HepG2 (cell line): ENCODE data around the gene RPTOR. TPM values are rescaled to one million over a fixed set of nuclear protein-coding genes. Genes with fewer than 3 reads are reported as not detected.
A peak's percentile ranks its signal among the peaks of the same experiment; 100 is the strongest.

Experiments
- ARID2 ChIP-seq: sonication (generic); formaldehyde crosslinking; IDR thresholded peaks from 2 replicates; pipeline ENCODE4 v1.8.1; 2022; ENCODE audit warnings: mild to moderate bottlenecking, missing genetic modification reagents, borderline replicate concordance
- CBFB ChIP-seq: sonication (generic); formaldehyde crosslinking; IDR thresholded peaks from 2 replicates; pipeline ENCODE4 v1.4.0; 2020; ENCODE audit warnings: missing genetic modification reagents
- GATAD2A ChIP-seq: IDR thresholded peaks from 2 replicates; pipeline ENCODE4 v1.6.1; 2016
- HNF4A ChIP-seq: sonication (generic); formaldehyde crosslinking; IDR thresholded peaks from 2 replicates; pipeline ENCODE4 v1.4.0; 2020; ENCODE audit warnings: missing genetic modification reagents
- NFYC ChIP-seq: IDR thresholded peaks from 2 replicates; pipeline ENCODE4 v1.6.1; 2016; ENCODE audit warnings: missing genetic modification reagents, missing compliant biosample characterization
- SKI ChIP-seq: fragments of 450-650 bp; IDR thresholded peaks from one replicate; pipeline ENCODE4 v1.6.1; 2018; ENCODE audit warnings: mild to moderate bottlenecking; ENCODE audit not compliant: partially characterized antibody
- ZBTB40 ChIP-seq, 2 experiments: fragments of 450-650 bp in 1 of 2; sonication (generic) in 1 of 2; formaldehyde crosslinking in 1 of 2; IDR thresholded peaks; 2 replicates each; pipeline versions ENCODE4 v1.6.1 to v1.8.0; 2016 to 2022; ENCODE audit warnings: antibody characterized with exemption in 1 of 2, mild to moderate bottlenecking in 1 of 2, missing genetic modification reagents in 1 of 2
- ZIK1 ChIP-seq: sonication (generic); formaldehyde crosslinking; IDR thresholded peaks from 2 replicates; pipeline ENCODE4 v1.5.0; 2020; ENCODE audit warnings: mild to moderate bottlenecking, low read depth, missing genetic modification reagents, borderline replicate concordance
- ZNF296 ChIP-seq: sonication (generic); formaldehyde crosslinking; conservative IDR thresholded peaks from 2 replicates; pipeline ENCODE4 v1.5.0; 2020; ENCODE audit warnings: mild to moderate bottlenecking, missing genetic modification reagents
- polyA plus RNA-seq, 8 experiments: library from polyadenylated mRNA; depleted of rRNA in 3 of 8; stranded (reverse) in 7 of 8; unstranded in 1 of 8; fragments of >200 nt; fragmentation: Illumina TruSeq in 4 of 8; extraction: Trizol in 4 of 8; gene quantifications; 2 replicates each; pipeline versions ENCODE4 v1.2.1 to v1.2.3, GENCODE V29; 2011 to 2016; ENCODE audit warnings: low read depth in 4 of 8, missing spikeins in 1 of 8, mixed read lengths in 1 of 8; ENCODE audit not compliant: insufficient read depth in 1 of 8
- total RNA-seq, 5 experiments: library from RNA; depleted of rRNA; stranded (reverse); fragments of >200 nt; fragmentation: Illumina TruSeq; extraction: Trizol; gene quantifications; 2 replicates each; pipeline ENCODE4 v1.2.3, GENCODE V29; 2016; ENCODE audit warnings: low read depth in 1 of 5
- TF ChIP-seq, protein P1 (sequence below): sonication (generic); formaldehyde crosslinking; IDR thresholded peaks from 2 replicates; pipeline ENCODE4 v1.8.0; 2022; ENCODE audit warnings: missing genetic modification reagents, mild to moderate bottlenecking, borderline replicate concordance
- TF ChIP-seq, protein P2 (sequence below): sonication (generic); formaldehyde crosslinking; IDR thresholded peaks from 2 replicates; pipeline ENCODE4 v1.8.0; 2022; ENCODE audit warnings: mild to moderate bottlenecking, missing genetic modification reagents; ENCODE audit not compliant: insufficient replicate concordance
- TF ChIP-seq, protein P3 (sequence below): IDR thresholded peaks from 2 replicates; pipeline ENCODE4 v1.6.1; 2016; ENCODE audit warnings: missing compliant biosample characterization, missing genetic modification reagents, borderline replicate concordance

RPTOR gene
- total and polyA plus RNA-seq, 2 of the 13 experiments (the other 11 are each of a cell fraction or from before 2014, with no cell fraction given): 6.6 to 25.3 TPM

DNA sequence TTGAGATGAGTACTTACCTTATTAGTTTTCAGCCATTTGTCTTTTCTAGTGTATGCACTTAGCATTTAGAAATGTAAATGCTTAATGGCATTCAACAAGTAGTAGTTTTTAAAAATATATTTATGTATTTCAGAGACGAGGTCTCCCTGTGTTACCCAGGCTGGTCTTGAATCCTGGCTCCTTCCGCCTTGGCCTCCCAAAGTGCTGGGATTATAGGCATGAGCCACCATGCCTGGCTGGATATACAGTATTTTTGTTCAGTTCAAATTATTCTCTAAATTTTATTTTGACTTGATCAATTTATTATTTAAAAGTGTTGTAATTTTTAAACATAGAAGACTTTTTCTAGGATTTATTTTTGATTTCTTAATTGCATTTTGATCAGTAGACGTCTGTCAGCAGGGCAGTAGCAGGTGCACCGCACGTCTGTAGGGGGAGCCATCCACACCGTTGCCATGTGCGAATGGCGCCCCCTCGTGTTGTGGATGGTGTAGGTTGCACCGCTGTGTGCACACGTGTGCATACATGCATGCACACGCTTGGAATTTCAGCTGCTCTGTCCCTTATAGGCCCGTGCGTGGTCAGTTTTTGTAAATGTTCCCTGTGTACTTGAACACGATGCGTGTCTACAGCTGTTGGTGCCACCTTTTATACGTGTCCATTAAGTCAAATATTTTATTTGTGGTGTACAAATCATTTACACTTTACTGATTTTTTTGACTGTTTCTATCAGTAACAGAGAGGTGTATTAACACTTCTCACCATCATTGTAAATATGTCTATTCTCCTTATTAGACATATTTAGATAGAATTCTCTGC is 30.6 kb downstream of the RPTOR start (continued):
- TF ChIP-seq ZBTB40 (IDR thresholded peaks at IDR 0.05) (no peak), ZBTB40 (CRISPR knock-in tag; IDR thresholded peaks at IDR 0.05) (no peak), NFYC (no peak), SKI (peak; percentile 50), ZNF296 (CRISPR knock-in tag) (no peak), ZIK1 (CRISPR knock-in tag) (no peak), GATAD2A (CRISPR knock-in tag) (peak; percentile 89), HNF4A (peak; percentile 59), CBFB (CRISPR knock-in tag) (peak; percentile 80), ARID2 (CRISPR knock-in tag) (no peak)
- TF ChIP-seq, protein P1, sequence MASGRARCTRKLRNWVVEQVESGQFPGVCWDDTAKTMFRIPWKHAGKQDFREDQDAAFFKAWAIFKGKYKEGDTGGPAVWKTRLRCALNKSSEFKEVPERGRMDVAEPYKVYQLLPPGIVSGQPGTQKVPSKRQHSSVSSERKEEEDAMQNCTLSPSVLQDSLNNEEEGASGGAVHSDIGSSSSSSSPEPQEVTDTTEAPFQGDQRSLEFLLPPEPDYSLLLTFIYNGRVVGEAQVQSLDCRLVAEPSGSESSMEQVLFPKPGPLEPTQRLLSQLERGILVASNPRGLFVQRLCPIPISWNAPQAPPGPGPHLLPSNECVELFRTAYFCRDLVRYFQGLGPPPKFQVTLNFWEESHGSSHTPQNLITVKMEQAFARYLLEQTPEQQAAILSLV (CRISPR knock-in tag): 0 out of 2 replicates have a peak, but pooled peaks have one; percentile 73
- TF ChIP-seq, protein P2, sequence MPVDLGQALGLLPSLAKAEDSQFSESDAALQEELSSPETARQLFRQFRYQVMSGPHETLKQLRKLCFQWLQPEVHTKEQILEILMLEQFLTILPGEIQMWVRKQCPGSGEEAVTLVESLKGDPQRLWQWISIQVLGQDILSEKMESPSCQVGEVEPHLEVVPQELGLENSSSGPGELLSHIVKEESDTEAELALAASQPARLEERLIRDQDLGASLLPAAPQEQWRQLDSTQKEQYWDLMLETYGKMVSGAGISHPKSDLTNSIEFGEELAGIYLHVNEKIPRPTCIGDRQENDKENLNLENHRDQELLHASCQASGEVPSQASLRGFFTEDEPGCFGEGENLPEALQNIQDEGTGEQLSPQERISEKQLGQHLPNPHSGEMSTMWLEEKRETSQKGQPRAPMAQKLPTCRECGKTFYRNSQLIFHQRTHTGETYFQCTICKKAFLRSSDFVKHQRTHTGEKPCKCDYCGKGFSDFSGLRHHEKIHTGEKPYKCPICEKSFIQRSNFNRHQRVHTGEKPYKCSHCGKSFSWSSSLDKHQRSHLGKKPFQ: no peak
- TF ChIP-seq, protein P3, sequence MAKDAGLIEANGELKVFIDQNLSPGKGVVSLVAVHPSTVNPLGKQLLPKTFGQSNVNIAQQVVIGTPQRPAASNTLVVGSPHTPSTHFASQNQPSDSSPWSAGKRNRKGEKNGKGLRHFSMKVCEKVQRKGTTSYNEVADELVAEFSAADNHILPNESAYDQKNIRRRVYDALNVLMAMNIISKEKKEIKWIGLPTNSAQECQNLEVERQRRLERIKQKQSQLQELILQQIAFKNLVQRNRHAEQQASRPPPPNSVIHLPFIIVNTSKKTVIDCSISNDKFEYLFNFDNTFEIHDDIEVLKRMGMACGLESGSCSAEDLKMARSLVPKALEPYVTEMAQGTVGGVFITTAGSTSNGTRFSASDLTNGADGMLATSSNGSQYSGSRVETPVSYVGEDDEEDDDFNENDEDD: peak; percentile 55; the same call in 1 of the 2 replicates
